NCI-H345 treated with DMSO at 0.1 percent for 48 hours (cell line): Measurements from ENCODE around the gene RNF208.

Source experiments
- DNase-seq: peaks from one replicate; lab custom pipeline; 2025; ENCODE audit not compliant: unreplicated experiment; lab: John Stamatoyannopoulos, UW

The RNF208 gene

GRCh38 chr9:137193771-137194170 is 28.3 kb downstream of the RNF208 start:
- no peak for DNase-seq

- DNase-seq = no peak
These were observed 29.2 kb downstream of the RNF208 start for GRCh38 chr9:137192859-137193258.

- DNase-seq = no peak
These were observed 29.6 kb downstream of the RNF208 start for GRCh38 chr9:137192448-137192780.

DNA sequence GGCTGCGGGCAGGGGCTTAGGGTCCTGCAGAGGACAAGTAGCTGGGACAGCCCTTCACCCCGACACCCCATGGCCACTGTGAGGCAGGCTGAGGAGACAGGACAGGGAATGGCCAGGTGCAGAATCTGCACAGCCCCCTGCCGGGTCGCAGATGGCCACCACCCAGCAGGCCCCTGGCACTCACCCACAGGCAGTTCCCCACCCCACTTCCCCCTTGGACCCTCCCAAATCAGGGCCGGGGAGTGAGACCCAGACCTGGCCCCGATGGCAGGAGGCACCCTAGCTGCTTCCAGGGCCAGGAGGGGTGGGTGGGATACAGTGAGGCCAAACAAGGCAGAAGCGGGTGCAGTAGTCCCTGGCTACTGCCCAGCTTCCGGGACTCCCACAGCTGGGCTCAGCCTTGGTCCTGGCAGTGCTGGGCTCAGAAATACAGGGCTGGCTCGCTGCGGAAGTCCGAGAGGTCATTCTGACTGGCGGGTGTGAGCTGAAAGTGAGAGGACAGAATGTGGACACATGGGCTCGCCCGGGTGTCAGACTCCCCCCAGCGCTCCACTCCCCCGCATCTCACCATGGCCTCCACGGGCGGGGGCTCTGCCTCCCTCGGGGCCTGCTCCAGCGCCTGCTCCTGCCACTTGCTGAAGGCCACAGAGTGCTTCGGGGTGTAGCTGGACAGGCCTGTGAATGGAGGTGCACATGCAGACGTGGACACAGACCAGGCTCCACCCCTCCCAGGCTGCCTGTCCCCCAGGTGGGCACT is 30.2 kb downstream of the RNF208 start:
- DNase-seq = no peak

DNA sequence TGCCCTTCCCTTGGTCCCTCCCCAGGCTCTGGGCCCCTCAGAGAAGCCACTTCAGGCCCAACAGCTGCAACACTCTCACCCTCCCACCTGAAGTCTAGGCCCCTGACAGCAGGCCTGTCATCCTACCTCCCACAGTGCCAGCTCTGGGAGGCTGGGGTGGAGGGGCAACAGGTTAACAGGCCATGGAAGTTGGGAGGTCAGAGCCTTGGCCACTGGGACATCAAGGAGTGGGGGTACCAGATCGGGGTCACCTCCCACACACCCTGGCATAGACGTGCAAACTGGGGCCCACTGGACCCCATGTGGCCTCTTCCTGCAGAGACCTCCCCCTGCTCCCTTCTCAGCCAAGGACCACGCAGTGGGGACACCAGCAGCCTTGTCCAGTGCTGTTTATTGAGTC is 30.8 kb downstream of the RNF208 start:
- no peak for DNase-seq

GRCh38 chr9:137190315-137190856 is 31.7 kb downstream of the RNF208 start:
- no peak for DNase-seq

GRCh38 chr9:137189297-137190295 is 32.4 kb downstream of the RNF208 start:
- no peak for DNase-seq

DNA sequence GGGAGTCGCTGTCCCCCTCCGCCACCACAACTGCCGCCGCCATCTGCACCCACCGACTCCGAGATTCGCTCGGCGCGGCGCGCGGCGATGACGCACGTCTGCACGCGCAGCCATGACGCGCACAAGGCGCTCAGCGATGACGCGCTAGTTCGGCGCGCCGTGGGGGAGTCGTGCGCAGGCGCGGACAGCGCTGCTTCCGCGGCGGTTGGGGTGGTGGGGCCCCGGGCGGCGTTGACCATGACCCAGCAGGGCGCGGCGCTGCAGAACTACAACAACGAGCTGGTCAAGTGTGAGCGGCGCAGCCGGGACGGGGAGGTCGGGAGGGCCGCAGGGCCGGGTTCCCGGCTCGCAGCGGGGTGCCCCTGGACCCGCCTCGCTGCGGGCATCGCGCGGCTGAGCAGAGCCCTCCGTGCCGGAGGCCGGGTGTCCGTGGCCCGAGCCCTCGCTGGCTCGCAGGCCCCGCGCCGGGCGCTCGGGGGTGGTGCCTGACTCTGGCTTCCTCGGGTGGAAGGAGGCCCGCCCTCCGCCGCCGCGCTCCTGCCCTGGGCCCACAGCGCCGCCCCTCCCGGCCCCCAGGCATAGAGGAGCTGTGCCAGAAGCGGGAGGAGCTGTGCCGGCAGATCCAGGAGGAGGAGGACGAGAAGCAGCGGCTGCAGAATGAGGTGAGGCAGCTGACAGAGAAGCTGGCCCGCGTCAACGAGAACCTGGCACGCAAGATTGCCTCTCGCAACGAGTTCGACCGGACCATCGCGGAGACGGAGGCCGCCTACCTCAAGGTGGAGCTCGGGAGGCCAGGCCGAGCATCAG is 33.3 kb downstream of the RNF208 start, which contains the start of the genes ANAPC2 and SSNA1:
Gene ANAPC2 (minus strand): TSS at position 71 of the 807 bp plus-strand sequence. CDS start 28 bp downstream, at position 43.
Gene SSNA1 (plus strand): TSS at position 187 of the 807 bp plus-strand sequence. CDS start 51 bp downstream, at position 238.
- DNase-seq = peak; percentile 74

DNA sequence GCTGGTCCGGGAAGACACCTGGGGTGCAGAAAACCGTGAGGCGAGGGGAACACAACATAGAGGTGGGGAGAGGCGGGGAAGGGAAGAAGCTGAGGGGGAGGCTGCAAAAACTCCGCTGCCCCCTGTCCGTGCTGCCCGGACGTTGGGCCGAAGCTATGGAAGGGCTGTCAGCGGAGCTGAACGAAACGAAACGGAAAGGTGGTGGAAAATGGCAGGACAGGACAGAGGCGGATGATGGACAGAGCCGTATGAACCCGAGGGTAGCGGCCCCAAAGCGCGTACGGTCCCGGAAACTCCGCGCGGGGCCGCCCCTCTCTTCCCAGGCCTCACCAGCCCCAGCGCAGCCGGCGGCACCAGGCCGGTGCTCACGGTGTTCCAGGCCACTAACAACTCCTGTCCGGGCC is 34.0 kb downstream of the RNF208 start:
- DNase-seq = no peak

- DNase-seq = no peak
These were observed 34.7 kb downstream of the RNF208 start for GRCh38 chr9:137187386-137187785.

DNA sequence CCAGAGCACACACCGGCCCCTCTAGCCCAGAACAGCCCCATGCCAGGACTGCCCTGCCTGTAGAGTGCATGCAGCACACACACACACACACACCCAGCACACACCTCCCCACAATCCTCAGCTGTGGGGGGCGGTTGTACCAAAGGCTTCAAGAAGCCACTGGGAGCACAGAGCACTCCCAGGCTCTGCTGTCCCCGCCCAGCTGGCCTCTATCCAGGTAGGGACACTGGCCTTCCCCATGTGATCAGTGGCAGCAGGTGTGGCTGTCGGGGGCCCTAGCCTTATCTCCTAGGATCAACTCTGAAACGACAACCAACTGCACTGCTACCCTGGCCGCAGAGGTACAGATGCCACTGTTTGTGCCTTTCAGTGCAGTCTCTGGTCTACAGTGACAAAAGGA is 35.7 kb downstream of the RNF208 start:
- no peak for DNase-seq

- DNase-seq = no peak
These were observed 36.1 kb downstream of the RNF208 start for GRCh38 chr9:137185921-137186320.

DNA sequence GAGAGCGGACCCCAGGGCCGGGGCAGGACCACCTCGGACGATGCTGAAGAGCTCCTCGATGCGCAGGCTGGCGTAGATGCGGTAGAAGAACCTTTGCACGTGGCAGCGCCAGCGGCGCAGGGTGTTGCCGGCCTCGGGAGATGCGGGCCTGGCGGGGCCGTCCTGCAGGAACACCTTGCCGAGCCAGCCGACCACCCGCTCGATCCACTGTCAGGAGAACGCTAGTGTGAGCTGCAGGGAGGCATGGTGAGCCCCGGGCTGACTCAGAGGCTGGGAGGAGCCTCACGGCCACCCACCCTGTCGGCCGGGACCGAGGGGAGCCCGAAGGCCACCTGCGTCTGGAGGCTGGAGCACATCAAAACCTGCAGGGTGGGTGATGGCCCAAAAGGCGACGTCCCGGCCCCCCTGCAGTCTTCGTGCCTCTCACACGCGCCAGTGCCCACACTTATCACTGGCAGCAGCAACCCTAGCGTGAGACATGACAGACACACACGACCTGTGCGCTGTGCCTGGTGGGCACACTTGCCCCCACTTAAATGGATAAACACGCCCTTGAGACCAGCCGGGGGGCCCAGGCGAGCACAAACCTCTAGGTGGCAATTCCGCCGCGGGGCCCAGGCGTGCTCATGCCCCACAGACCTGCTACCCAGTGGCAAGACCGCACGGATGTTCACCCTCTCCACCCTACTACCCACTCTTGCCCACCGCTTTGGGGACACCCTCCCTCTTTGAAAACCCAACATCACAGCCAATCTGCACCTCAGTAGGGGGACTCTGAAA is 37.0 kb downstream of the RNF208 start:
- DNase-seq = no peak

GRCh38 chr9:137183980-137184595 is 38.0 kb downstream of the RNF208 start:
- DNase-seq = no peak

GRCh38 chr9:137182836-137183235 is 39.2 kb downstream of the RNF208 start:
- DNase-seq = no peak

- no peak for DNase-seq
These were observed 40.4 kb downstream of the RNF208 start for GRCh38 chr9:137181680-137182079.

DNA sequence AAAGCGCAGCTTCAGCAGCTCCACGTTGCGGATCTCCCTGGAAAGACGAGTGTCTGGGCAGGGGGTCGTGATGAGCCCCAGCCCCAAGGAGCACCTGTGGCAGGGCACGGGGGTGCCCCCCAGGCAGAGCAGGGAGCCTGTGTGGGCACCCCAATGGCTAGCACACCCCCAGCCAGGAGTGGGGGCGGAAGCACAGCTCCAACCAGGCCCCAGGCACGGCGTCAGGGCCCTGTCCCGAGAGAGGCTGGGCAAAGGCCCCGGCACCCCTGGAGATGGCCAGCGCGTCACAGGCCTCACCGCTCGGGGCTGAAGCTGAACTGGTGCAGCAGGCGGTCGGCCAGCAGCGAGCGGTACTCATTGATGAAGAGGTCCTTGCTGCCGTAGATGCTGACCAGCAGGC is 41.5 kb downstream of the RNF208 start:
- DNase-seq = no peak

DNA sequence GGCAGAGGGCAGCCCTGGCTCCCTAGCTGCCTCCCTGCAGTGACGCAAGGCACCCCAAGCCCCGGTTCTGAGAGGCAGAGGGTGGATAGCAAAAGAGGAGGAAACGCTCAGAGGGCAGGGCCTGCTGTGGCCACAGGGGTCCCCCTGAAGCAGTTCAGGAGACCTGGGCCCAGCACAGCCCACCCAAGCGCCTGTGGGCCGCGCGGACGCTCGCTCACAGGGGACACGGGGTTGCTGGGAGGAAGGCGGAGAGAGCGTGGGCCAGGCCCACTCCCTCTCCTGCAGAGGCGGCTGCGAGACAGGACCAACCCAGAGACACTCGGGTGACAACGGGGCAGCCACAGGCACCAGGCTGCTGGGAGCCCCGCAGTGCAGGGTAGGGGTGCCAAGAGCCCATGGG is 42.3 kb downstream of the RNF208 start:
- no peak for DNase-seq

GRCh38 chr9:137178939-137179630 is 43.0 kb downstream of the RNF208 start:
- DNase-seq = no peak
